ENCODE results near the gene CHST8.

DNA sequence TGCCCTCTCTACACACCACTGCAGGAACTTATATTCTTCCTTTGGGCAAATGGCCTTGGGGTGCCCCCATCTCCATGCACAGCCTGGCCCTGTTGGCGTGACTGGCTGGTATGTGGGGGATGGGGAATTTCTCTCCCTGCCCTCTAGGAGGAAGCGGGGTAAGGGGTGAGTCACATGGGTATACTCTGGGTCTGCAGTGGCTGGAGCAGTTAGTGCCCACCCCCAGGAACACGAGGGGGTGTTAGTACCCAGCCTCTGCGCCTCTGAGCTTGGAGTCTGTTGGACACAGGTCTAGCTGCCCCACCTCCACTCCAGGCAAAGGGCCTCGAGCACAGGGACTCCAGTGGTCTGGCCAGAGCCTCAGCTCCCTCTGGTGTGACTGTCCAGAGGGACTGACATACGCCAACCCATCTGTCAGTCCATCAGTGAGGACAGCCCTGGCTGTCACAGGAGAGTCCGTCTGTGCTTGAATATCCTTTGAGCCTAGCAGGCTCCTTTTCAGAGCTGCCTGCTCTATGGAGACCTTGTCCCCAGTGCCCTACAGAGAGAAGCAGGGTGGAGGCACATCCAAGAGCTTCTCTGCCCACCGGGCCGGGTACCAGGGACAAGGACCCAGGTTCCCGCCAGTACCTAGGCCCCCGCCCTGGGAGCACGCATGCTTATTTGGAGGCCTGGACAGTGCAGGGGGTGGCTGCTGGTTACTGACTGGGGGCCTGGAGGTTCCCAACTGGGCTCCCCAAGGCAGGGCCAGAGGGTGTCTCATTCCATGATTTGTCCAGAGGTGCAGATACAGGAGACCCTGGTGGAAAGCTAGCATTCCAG, 66.6 kb downstream of the CHST8 start:
- TF ChIP-seq, protein P1, sequence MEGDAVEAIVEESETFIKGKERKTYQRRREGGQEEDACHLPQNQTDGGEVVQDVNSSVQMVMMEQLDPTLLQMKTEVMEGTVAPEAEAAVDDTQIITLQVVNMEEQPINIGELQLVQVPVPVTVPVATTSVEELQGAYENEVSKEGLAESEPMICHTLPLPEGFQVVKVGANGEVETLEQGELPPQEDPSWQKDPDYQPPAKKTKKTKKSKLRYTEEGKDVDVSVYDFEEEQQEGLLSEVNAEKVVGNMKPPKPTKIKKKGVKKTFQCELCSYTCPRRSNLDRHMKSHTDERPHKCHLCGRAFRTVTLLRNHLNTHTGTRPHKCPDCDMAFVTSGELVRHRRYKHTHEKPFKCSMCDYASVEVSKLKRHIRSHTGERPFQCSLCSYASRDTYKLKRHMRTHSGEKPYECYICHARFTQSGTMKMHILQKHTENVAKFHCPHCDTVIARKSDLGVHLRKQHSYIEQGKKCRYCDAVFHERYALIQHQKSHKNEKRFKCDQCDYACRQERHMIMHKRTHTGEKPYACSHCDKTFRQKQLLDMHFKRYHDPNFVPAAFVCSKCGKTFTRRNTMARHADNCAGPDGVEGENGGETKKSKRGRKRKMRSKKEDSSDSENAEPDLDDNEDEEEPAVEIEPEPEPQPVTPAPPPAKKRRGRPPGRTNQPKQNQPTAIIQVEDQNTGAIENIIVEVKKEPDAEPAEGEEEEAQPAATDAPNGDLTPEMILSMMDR (IDR thresholded peaks at IDR 0.05) = no peak
- TF ChIP-seq POLR2A (IDR thresholded peaks at IDR 0.05) = no peak
